GM19023 (cell line): ENCODE measurements around the gene ADGRB3.

Experiments used
- ATAC-seq: cut with Tn5 transposase; IDR thresholded peaks from one replicate; pipeline ENCODE4 v1.9.1; 2021; ENCODE audit warnings: mild to moderate bottlenecking, moderate library complexity; ENCODE audit not compliant: unreplicated experiment

Gene ADGRB3

DNA sequence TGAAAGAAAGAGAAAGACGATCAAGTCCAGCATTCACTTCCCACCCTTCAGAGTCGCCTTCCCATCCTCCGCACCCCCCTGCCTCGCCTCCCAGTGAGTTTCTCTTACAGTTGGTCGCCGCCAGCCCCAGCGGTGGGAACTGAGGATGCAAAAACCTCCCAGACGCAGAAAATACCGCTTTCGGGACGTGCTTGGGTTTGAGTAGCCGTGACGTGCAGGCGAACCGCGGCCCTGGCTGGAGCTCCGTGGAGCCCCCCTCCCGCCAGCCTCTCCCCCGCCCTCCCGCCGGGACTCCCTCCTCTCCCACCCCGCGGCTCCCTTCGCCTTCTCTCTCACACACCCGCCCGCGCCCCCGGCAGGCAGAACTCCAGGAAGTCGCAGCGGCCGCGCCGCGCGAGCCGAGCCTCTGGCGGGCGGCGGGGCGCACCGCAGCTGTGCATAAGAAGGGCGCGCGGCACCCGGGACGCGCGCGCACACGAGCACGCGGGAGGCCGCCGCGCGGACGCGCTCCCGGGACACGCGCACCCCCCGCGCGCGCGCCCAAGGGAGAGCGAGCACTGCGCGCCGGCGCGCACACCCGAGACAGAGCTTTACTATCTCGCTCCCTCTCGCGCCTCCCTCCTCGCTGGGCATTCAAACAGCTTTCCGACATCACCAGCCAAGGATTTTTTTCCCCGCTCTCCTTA, at the start of gene ADGRB3:
Gene ADGRB3, plus strand, starts transcription at position 557 of the 686 bp plus-strand sequence. CDS start 3,394 bp downstream, outside the sequence.
- ATAC-seq = peak; percentile 77

- ATAC-seq = no peak
Observed at GRCh38 chr6:68593558-68593957, 41.5 kb upstream of the ADGRB3 start.

- ATAC-seq = no peak
Observed at GRCh38 chr6:68597642-68598041, 37.4 kb upstream of the ADGRB3 start.

GRCh38 chr6:68615938-68616337, 19.1 kb upstream of the ADGRB3 start:
- ATAC-seq = no peak

DNA sequence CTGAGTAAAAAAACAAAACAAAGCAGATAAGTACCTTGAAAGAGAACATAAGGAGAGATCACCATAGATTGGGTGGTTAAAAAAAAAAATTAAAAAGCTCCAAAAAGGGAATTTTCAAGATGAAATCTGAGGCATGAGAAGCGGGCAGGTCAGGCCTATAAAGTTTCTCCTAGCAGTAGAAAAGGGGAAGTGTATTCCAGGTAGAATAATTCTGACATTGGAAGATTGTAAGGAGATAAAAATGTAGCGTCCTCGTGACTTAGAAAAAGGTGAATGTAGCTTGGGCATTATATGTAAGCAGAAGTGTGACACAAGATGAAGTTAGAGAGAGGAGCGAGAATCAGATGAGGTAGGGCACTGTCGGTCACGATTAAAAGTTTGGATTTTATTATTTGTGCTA, 9.1 kb upstream of the ADGRB3 start:
- ATAC-seq = no peak

DNA sequence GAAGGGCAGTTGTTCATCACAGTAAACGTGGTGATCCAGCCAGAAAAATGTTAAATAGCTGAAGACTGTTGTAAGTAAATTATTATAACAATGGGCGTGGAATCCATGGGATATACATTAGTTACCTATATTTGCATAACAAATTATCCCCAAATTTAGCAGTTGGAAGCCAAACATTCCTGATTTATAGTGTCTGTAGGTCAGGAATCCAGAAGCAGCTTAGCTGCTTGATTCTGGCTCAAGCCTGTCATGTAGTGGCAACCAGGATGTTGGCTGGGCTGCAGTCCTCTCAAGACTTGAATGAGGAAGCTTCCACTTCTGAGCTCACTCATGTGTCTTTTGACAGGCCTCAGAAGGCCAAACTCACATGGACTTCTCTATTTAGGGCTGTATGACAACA, 6.9 kb upstream of the ADGRB3 start:
- ATAC-seq = no peak

DNA sequence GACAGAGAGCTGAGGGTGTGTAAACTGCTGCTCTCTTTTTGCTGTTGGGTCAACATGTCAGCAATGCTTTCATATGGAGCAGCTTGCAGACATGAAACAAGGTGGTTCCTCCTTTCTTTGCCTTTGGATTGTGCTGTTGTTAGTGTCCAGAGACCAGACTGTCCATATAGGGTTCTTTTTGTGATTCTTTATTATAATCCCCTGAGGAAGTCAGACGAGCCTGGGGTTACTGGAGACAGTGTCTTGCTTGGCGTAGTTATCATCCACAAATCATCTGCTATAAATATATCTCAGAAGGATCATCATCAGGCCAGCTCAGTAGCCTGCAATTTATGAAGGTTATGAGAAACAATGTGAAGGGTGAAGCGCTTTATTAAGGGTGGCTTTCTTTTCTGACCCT, 2.3 kb upstream of the ADGRB3 start:
- ATAC-seq = no peak

DNA sequence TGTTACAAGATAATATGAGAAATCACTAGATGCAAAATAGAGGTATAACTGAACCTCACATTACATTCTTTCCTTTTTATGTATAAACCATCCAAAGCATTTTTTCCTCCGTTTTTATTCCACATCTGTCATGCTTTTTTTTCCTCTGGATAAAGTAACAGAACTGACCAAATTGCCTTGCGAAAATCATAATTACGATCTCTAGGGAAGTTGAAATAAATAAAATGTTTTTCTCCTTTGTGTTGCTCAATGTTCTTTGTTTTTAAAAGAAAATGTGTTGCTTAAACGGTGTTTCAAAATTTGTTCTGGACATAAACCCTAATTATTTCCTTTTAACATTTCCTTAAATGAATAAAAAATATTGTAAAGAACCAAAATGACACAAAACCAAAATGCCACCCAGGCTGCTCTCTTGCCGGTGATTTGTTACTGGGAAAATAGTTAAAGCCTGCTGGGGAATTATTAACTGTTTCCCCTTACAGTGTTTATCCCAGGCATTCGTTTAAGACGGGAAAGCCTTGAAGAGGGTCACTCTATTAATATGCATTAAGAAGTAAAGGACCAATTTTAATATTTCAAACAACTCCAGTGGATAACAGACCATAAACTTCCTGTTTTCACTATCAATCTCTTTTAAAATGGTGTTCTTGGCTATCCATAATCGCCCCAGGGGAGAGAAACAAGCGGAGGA, 1.7 kb upstream of the ADGRB3 start:
- no peak for ATAC-seq

GRCh38 chr6:68633972-68634725, 933 bp upstream of the ADGRB3 start:
- ATAC-seq = no peak

- ATAC-seq = peak; percentile 16
Observed at GRCh38 chr6:68635412-68635705, 277 bp downstream of the ADGRB3 start.

- ATAC-seq = no peak
Observed at GRCh38 chr6:68635706-68636513, 828 bp downstream of the ADGRB3 start.

- ATAC-seq = no peak
Observed at GRCh38 chr6:68636666-68637065, 1.6 kb downstream of the ADGRB3 start.

- ATAC-seq = no peak
Observed at GRCh38 chr6:68637071-68637470, 2.0 kb downstream of the ADGRB3 start.

- ATAC-seq = no peak
Observed at GRCh38 chr6:68637782-68638181, 2.7 kb downstream of the ADGRB3 start.

DNA sequence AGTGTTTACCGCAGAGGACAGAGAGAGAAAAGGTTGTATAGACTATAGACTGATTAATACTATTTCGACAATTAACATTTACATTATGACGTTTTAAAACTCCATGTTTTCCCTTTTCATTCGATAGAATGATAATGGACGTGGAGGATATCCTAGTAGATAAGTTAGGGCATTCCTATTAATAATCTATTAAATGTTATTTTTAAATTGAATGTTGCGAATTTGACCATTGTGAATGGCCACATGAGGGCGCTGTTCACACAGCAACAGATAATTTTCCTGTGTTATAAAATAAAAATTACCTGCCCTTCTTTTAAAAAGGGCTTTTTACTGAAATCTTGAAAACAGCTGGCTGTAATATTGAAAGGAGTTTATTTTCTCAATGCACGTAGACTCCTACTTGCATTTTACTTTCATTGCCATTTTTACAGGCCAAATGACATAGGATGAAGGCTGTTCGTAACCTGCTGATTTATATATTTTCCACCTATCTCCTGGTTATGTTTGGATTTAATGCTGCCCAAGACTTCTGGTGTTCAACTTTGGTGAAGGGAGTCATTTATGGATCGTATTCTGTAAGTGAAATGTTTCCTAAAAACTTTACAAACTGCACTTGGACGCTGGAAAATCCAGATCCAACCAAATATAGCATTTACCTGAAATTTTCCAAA, 3.3 kb downstream of the ADGRB3 start:
- ATAC-seq = no peak

DNA sequence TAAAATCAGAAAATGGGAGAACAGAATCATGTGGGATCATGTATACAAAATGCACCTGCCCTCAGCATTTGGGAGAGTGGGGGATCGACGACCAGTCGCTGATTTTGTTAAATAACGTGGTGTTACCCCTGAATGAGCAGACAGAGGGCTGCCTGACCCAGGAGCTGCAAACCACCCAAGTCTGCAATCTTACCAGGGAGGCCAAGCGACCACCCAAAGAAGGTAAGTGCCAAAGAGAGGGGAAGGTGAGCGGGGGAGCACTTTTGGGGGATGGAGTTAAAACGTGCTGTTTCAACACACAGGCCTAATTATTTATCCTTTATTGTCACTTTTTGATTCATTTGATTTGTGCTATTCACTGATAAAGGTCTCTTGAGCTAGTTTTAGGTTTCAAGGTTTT, 4.1 kb downstream of the ADGRB3 start:
- no peak for ATAC-seq

DNA sequence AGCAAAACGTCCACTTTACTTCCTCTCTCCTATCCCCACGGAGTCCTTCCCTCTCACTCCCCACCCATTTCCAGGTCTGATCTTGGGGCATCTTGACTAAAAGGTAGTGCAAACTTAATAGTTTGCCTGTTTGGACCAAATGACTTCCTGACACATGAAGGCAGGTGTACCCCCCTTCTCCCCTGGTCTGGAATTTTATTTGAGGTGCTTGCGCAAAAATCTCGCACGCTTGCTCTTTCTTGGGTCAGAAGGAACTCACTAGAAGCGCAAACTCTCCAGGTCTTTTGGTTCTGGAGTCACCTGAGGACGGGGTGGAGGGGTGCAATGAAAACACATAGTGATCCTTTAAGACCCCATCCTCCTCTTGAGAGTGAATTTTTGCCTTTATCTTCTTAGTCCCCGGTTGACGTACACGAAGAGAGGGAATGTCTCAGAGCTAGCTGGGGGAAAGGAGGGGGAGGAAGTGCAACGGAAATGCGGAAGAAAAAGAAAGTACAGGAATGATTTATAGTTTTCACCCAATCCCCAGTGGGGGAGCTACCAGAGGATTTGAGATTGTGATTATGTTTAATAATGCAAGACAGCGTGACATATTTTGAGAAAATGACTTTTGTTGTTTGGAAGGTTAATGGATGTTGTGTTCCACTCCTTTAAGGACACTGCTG, 4.9 kb downstream of the ADGRB3 start:
- no peak for ATAC-seq

GRCh38 chr6:68640491-68640835, 5.4 kb downstream of the ADGRB3 start:
- ATAC-seq = no peak

- ATAC-seq = no peak
Observed at GRCh38 chr6:68641172-68641571, 6.1 kb downstream of the ADGRB3 start.

- ATAC-seq = no peak
Observed at GRCh38 chr6:68642081-68642480, 7.0 kb downstream of the ADGRB3 start.
